Upper lobe of left lung (tissue), 4 donors: ENCODE results near the gene C15orf40.
A peak's percentile ranks its signal among the peaks of the same experiment; 100 is the strongest.

Experiments used
- EP300 ChIP-seq, 4 donors: sonication (generic); formaldehyde crosslinking; IDR thresholded peaks; one replicate each; pipeline ENCODE4 v1.5.1; 2017; ENCODE audit warnings: antibody characterized with exemption in 4 of 4, control low read depth in 2 of 4
- TF ChIP-seq, protein P1 (sequence below), 6 experiments: fragments of 450-650 bp in 4 of 6; fragments of 200-600 bp in 2 of 6; sonication (generic) in 2 of 6; IDR thresholded peaks; one replicate each; pipeline ENCODE4 v1.5.1; 2016 to 2019; ENCODE audit warnings: antibody characterized with exemption in 6 of 6

GRCh38 chr15:82999905-83000671, 11.4 kb downstream of the C15orf40 start:
- TF ChIP-seq, protein P1, sequence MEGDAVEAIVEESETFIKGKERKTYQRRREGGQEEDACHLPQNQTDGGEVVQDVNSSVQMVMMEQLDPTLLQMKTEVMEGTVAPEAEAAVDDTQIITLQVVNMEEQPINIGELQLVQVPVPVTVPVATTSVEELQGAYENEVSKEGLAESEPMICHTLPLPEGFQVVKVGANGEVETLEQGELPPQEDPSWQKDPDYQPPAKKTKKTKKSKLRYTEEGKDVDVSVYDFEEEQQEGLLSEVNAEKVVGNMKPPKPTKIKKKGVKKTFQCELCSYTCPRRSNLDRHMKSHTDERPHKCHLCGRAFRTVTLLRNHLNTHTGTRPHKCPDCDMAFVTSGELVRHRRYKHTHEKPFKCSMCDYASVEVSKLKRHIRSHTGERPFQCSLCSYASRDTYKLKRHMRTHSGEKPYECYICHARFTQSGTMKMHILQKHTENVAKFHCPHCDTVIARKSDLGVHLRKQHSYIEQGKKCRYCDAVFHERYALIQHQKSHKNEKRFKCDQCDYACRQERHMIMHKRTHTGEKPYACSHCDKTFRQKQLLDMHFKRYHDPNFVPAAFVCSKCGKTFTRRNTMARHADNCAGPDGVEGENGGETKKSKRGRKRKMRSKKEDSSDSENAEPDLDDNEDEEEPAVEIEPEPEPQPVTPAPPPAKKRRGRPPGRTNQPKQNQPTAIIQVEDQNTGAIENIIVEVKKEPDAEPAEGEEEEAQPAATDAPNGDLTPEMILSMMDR (IDR thresholded peaks at IDR 0.05): peak in 3 of 6 experiments; percentile 41 to 54 (median 43)
- no peak for TF ChIP-seq EP300 (IDR thresholded peaks at IDR 0.05)
